HG02610 (cell line): Measurements from ENCODE around the gene ZNRF2.

Experiments used
- ATAC-seq: cut with Tn5 transposase; IDR thresholded peaks from one replicate; pipeline ENCODE4 v1.9.1; 2021; ENCODE audit warnings: mild to moderate bottlenecking, moderate library complexity; ENCODE audit not compliant: unreplicated experiment

Gene ZNRF2

DNA sequence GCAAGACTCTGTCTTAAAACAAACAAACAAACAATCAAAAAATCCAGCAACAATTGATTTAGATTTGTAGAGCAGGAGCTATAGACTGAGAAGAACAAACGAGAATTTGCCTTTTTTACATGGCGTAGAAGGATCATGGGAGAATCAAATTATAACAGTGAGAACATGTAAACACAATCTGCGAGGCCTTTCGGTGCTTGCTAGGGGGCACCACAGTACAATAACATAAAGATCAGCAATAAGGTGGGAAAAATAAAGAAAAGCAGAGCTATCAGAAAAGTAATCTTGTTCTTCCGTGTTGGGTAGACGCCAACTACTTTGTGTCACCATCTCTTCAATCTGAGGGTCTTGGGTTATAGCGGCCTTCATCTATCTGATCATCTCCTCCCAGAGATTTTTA is 112.0 kb downstream of the ZNRF2 start:
- no peak for ATAC-seq

DNA sequence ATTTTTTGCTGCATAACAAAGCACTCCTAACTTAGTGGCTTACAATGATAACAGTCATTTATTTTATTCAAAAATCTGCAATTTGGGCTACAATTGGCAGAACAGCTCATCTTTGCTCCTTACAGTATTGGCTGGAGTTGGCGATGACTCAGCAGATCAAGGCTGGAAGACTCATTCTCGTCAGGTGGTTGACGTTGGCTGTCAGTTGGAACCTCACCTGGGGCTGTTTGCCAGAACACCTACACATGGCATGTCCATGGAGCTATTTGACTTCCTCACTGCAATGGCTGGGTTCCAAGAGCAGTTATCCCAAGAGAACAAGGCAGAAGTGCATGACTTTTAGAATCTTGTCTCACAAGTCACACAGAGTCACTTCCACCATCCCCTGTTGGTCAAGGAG is 119.1 kb downstream of the ZNRF2 start:
- no peak for ATAC-seq

DNA sequence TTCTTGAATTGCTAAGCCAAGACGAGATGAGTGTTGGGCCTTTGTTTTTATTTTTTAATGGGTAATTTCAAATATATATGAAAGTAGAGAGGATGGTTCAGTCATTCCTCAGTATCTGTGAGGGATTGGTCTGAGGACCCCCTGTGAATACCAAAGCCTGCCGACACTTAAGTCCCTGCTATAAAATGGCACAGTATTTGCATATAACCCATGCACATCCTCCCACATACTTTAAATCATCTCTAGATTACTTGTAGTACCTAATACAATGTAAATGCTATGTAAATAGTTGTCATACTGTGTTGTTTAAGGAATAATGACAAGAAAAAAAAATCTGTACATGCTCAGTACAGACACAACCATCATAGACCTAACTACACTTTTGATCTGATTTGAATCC is 120.8 kb downstream of the ZNRF2 start:
- ATAC-seq, result no peak

- no peak for ATAC-seq
Measured at GRCh38 chr7:30406664-30407425, 122.4 kb downstream of the ZNRF2 start.

- no peak for ATAC-seq
Measured at GRCh38 chr7:30411173-30411572, 126.8 kb downstream of the ZNRF2 start.

DNA sequence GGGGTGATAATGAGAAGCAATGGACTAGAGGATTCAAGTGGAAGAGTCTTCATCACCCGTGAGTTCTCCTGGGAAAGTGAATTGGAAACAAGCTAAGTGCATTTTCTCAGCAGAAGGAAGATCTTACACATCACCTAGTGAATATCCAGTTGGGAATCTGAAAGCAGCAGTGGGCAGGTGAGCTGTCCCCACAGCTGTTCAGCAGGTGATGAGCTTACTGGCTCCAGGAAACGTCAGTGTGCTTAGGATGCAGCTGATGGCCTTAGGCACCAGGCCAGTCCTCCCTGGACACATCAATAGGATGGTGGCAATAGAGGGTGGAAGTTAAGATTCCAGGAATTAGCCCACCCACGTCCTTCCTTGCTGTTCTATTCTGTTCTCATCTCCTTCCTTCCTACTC is 127.5 kb downstream of the ZNRF2 start:
- no peak for ATAC-seq

GRCh38 chr7:30412782-30413504 is 128.5 kb downstream of the ZNRF2 start:
- no peak for ATAC-seq

- no peak for ATAC-seq
Measured at GRCh38 chr7:30413864-30414263, 129.5 kb downstream of the ZNRF2 start.
